Globus pallidus (tissue), 1 donor: ENCODE data around the gene BGN.

Experiments used
- DNase-seq: peaks from one replicate; pipeline ENCODE4 v3.0.0-alpha.2; 2015; ENCODE audit warnings: low spot score

Gene BGN

DNA sequence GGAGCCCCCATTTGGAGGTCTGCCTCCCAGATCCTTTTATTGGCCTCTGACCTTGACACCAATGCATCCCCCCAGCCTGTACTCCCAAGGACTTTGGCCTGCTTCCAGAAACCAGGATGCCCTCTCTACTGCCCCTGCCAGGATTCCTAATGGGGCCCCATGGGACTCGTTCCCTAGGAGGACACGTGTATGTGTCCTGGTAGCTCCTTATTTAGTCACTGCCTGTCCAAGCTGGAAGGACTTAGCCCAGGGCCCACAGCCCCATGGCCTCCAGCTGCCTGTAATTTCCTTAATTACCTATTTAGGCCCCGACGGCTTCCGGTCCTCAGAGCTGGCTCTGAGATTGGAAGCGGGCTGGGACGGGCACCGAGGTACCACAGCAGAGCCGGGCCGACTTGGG lies 32.0 kb downstream of the BGN start:
- no peak for DNase-seq

GRCh38 chrX:153527208-153527607 lies 32.4 kb downstream of the BGN start:
- DNase-seq, result no peak

DNA sequence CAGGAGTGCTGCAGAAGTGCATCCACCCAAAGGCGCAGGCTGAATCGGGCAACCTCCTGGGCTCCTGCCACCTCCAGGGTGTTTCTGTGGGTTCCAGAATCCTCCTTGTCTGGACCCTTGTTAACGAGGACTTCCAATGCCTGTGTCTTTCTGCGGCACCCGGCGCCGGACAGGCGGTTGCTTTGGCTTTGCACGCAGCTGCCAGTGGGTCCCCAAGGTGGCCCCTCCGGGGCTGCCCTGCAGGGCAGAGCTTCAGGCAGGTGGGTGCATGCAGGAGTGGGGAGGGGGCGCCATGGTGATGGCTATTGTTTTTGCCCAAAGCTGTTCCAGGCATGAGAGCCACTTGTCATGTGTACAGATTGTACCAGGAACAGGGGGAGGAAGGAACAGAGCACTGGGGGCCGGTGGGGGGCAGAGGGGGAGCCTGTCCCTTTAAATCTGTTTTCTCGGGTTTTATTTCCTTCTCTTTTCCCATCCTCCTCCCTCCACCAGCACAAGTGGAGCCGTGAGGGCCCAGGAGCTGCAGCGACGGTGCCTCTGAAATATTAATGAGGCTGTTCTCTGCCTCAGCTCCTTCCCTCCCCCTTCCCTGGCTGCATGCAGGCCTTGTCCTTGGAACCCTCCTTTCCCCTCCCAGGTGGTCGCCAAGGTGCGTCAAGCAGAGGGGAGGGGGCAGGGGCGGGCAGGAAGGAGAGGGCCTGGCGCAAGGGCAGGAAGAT lies 35.8 kb downstream of the BGN start:
- DNase-seq, result no peak

DNA sequence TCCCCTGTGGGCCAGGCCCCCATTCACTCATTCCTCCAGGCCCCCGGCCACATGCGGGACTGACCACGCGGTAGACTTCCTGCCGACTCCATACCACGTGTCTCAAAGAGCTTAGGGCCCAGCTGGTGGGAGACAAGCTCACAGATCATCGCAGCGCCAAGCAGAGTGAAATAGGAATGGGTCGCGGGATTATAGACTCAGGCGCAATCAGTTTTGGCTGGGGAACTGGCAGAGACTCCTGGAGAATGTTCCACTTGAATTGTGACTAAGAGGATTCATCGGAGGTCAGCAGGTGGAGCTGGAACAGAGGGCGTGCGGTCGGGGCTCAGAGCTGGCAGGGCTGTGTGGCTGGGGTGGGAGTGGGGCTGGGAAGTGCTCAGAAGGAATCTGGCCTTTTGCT lies 38.3 kb downstream of the BGN start:
- no peak for DNase-seq

DNA sequence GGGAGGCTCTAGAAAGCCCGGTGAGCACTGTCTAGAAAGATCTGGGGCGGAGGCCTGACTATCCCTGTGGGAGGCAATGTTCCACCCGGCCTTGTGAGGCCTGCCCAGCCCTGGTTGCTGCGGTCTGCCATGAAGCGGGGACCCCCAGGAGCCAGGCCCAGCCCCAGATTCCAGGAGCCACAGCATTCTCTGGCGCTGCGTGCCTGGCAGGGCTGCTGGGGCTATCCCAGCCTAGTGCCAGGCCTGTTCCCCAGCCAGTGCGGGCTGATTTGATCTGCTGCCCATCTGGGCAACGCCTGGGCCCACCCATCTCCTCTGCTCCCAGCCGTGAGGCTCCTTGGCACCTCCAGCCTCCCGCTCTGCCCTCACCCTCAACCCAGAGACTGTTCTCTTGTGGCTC lies 42.3 kb downstream of the BGN start:
- no peak for DNase-seq

DNA sequence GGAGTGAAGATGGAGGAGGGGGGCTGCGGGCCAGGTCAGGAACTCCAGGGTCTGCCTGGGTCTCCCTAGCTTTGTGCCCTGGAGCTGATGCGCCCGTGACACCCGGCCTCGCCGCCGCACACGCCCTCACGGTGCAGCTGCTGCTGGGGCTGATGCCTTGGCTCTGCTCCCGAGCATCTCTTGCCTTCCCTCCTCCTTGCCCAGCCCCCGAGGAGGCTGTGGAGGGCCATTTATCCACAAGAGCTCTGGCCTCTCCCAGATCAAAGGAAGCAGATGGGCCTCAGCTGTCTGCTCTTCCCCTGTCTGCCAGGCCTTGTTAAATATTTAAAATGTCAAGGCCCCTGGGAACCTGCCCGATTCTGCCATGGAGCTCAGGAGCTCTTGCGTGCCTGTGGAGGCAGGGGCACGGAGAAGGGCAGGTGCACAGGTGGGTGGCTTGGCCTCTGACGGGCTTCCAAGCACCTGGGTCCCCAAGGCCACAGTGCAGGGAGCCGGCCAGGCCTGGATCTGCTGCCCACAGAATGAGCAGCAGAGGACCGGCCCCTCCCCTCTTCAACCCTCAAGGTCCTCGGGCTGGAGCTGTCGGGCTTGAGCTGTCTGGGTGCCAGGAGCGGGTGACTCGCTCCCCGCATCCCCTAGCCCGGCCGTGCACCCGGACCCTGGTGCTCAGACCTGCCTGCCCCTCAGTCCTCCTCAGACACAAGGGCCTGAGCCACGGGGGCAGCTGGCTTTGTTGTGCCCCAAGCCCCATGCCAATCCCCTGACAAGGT lies 42.9 kb downstream of the BGN start:
- DNase-seq, result no peak

DNA sequence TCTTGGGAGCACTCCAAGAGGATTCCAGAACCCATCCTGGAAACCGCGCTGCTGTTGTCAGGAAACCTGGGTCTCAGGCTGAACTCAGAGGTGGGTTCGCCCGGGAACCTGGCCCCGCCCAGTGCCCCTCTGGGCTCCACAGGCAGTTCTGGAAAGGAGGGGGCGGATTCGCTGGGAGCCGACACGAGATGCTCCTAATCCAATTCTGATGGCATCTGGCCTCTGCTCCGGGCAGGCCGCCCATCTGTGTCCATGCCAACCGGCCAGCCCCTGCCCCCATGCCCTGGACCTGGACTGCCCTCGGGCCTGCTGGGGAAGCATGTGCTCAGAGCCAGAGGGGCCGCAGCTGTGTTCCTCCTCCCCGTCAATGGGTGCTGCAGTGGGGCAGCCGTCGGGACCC lies 43.6 kb downstream of the BGN start:
- no peak for DNase-seq

- peak; percentile 55 for DNase-seq
Observed at GRCh38 chrX:153539171-153539978, 44.6 kb downstream of the BGN start.

DNA sequence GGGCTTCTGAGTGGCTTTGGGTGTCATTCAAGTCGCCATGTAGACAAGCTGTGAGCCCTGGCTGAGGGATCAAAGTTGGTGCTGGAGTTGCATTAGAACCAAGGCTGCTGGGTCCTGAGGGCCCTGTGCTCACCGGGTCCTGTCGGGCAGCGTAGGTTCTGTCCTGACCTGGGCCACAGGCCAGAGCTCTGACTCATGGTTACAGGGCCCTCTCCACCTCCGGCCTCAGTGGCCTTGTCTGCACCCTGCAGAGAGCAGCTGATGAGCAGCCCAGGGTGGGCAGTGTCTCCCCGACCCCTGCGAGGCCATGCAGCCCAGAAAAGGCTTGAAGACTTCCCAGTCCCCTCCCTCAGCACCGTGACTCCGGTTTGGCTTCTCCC lies 45.2 kb downstream of the BGN start:
- DNase-seq, result no peak

- DNase-seq, result no peak
Observed at GRCh38 chrX:153544727-153545126, 49.9 kb downstream of the BGN start.

- DNase-seq, result no peak
Observed at GRCh38 chrX:153546386-153546785, 51.6 kb downstream of the BGN start.

GRCh38 chrX:153547195-153547594 lies 52.4 kb downstream of the BGN start:
- DNase-seq, result no peak

- no peak for DNase-seq
Observed at GRCh38 chrX:153549231-153549630, 54.5 kb downstream of the BGN start.

DNA sequence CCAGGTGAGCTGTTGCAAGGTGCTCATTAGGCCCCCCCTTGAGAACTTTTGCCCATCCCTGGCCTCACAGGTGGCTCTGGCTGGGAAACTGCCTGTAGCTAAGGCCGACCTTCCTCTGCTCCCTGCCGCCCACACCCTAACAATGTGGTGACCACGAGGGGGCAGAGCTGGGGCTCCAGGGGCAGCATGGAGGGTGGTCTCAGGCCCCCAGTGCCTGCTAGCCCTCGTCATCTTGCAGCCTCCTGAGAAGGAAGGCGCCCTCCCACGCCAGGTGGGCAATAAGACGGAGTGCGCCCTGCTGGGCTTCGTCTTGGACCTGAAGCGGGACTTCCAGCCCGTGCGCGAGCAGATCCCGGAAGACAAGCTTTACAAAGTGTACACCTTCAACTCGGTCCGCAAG lies 55.0 kb downstream of the BGN start:
- DNase-seq, result no peak

- no peak for DNase-seq
Observed at GRCh38 chrX:153551135-153551534, 56.4 kb downstream of the BGN start.

DNA sequence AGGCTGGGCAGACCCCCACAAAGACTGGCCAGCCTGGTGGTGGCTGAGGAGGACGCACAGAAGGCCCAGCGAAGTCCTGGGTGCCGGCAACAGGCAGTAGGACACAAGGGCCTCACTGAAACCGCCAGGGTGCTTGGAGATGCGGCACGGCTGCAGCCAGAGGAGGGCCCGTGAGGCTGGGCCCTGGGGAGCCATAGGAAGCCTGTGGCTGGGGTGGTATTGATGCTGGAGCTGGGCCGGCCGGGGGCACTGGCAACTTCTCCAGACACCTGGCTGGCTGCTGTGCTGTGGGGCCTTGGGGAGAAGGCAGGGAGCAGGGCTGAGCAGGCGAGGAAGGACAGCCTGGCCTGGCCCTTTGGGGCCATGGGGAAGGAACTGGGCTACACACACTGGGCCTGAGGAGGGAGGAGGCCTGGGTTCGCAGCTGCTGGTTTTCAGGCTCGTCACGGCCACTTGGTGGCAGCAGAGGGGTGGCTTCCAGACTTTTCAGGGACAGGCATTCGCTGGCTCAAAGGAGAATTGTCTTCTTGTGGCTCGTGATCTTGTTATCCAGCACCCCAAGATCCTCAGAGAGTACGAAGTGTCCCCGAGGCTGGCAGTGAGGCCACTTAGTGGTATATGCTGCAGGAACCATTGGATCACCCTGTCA lies 59.9 kb downstream of the BGN start:
- peak; percentile 81 for DNase-seq

DNA sequence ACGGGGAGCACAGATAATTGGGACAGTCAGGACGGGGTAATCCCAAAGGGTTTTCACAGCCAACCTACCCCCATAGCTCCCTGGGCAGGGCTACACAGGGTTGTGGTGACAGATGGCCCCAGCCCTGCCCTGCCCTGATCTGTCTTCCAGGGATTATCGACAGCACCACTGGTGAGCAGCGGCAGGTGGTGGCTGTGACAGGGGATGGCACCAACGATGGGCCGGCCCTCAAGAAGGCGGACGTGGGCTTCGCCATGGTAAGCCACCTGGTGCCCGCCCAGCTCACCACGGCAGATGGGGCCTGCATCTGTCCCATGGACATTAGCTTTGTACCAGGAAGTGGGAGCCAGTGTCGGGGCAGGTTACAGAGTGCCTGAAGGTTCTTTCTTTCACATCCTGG lies 62.0 kb downstream of the BGN start:
- no peak for DNase-seq

- DNase-seq, result no peak
Observed at GRCh38 chrX:153557618-153558355, 63.0 kb downstream of the BGN start.
